Measurements from ENCODE around the gene AGER.

AGER gene

GRCh38 chr6:32151181-32151862 lies 32.7 kb downstream of the AGER start:
- Mint-ChIP-seq H3K27ac (no peak overlapping the region), H3K4me1 (peaks cover 84% of the 10 kb centered on the region), H3K27me3 (ENCODE audit: low read depth, poor library complexity) (peaks cover 61% of the 10 kb centered on the region), H3K4me3 (peak overlapping the region; percentile 95), H3K9me3 (peaks cover 8% of the 10 kb centered on the region), H3K36me3 (ENCODE audit: low read depth) (peaks cover 16% of the 10 kb centered on the region)
- TF ChIP-seq CTCF (IDR thresholded peaks at IDR 0.05) = no peak
- no peak for DNase-seq

GRCh38 chr6:32149932-32150870 lies 33.9 kb downstream of the AGER start:
- no peak overlapping the region for H3K27ac Mint-ChIP-seq
- H3K27me3 Mint-ChIP-seq (ENCODE audit: low read depth, poor library complexity) = peaks cover 64% of the 10 kb centered on the region
- no peak for TF ChIP-seq CTCF (IDR thresholded peaks at IDR 0.05)
- peaks cover 8% of the 10 kb centered on the region for H3K9me3 Mint-ChIP-seq
- peaks cover 85% of the 10 kb centered on the region for H3K4me1 Mint-ChIP-seq
- H3K36me3 Mint-ChIP-seq (ENCODE audit: low read depth) = peaks cover 12% of the 10 kb centered on the region
- DNase-seq = no peak
- peak overlapping the region; percentile 95 for H3K4me3 Mint-ChIP-seq

GRCh38 chr6:32149092-32149755 lies 34.8 kb downstream of the AGER start:
- H3K9me3 Mint-ChIP-seq = peaks cover 8% of the 10 kb centered on the region
- no peak for TF ChIP-seq CTCF (IDR thresholded peaks at IDR 0.05)
- DNase-seq = no peak
- H3K27ac Mint-ChIP-seq = no peak overlapping the region
- H3K4me1 Mint-ChIP-seq = peaks cover 75% of the 10 kb centered on the region
- peaks cover 64% of the 10 kb centered on the region for H3K27me3 Mint-ChIP-seq (ENCODE audit: low read depth, poor library complexity)
- H3K4me3 Mint-ChIP-seq = peak overlapping the region; percentile 77
- H3K36me3 Mint-ChIP-seq (ENCODE audit: low read depth) = peaks cover 11% of the 10 kb centered on the region

- no peak for DNase-seq
- Mint-ChIP-seq H3K4me1 (peaks cover 70% of the 10 kb centered on the region), H3K27ac (no peak overlapping the region), H3K27me3 (ENCODE audit: low read depth, poor library complexity) (peaks cover 64% of the 10 kb centered on the region), H3K4me3 (peak overlapping the region; percentile 77), H3K36me3 (ENCODE audit: low read depth) (peaks cover 11% of the 10 kb centered on the region), H3K9me3 (peaks cover 8% of the 10 kb centered on the region)
- TF ChIP-seq CTCF (IDR thresholded peaks at IDR 0.05) = no peak
Observed at GRCh38 chr6:32148289-32149091, 35.6 kb downstream of the AGER start.

- no peak overlapping the region for H3K27ac Mint-ChIP-seq
- H3K27me3 Mint-ChIP-seq (ENCODE audit: low read depth, poor library complexity) = peaks cover 60% of the 10 kb centered on the region
- peaks cover 62% of the 10 kb centered on the region for H3K4me1 Mint-ChIP-seq
Observed at GRCh38 chr6:32147401-32148132, 36.5 kb downstream of the AGER start.

More at GRCh38 chr6:32147401-32148132, 36.5 kb downstream of the AGER start:
- TF ChIP-seq CTCF (IDR thresholded peaks at IDR 0.05) = no peak
- DNase-seq = no peak
- H3K36me3 Mint-ChIP-seq (ENCODE audit: low read depth) = peaks cover 11% of the 10 kb centered on the region
- H3K4me3 Mint-ChIP-seq = peak overlapping the region; percentile 77
- H3K9me3 Mint-ChIP-seq = peaks cover 8% of the 10 kb centered on the region
